ENCODE measurements around the gene PPFIBP2. TPM values are rescaled to one million over a fixed set of nuclear protein-coding genes. Genes with fewer than 3 reads are reported as not detected.

The PPFIBP2 gene
- total RNA-seq, 6 donors from 2014 or later: 10.6 to 63.9 (median 36.7) TPM

DNA sequence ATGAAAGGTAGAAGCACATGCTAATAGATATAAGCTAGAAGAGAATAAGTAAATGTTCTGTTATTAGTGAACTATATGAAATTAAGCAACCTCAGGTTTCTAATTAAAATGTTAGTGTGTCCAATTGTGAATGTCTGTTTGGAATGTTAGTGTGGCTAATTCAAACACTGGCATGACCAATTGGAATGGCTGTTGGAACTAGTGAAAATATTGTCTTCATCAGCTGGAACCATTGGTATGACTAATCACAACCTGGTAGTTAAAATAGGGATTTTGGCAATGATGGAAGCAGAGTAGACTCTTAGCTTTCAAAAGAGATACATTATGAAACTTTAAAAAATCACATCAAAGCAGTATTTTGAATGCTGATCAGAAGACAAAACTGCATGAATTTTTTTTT is 92.7 kb downstream of the PPFIBP2 start:
- peak overlapping the region; percentile 57 to 71 (median 65) for H3K27ac ChIP-seq
- peaks cover 0 to 12% (median 0%) of the 10 kb centered on the region in 4 donors for H3K36me3 ChIP-seq
- TF ChIP-seq POLR2AphosphoS5 (IDR thresholded peaks at IDR 0.05) (no peak), POLR2A (IDR thresholded peaks at IDR 0.05) (no peak), EP300 (IDR thresholded peaks at IDR 0.05) (no peak)
- TF ChIP-seq, protein P1, sequence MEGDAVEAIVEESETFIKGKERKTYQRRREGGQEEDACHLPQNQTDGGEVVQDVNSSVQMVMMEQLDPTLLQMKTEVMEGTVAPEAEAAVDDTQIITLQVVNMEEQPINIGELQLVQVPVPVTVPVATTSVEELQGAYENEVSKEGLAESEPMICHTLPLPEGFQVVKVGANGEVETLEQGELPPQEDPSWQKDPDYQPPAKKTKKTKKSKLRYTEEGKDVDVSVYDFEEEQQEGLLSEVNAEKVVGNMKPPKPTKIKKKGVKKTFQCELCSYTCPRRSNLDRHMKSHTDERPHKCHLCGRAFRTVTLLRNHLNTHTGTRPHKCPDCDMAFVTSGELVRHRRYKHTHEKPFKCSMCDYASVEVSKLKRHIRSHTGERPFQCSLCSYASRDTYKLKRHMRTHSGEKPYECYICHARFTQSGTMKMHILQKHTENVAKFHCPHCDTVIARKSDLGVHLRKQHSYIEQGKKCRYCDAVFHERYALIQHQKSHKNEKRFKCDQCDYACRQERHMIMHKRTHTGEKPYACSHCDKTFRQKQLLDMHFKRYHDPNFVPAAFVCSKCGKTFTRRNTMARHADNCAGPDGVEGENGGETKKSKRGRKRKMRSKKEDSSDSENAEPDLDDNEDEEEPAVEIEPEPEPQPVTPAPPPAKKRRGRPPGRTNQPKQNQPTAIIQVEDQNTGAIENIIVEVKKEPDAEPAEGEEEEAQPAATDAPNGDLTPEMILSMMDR (IDR thresholded peaks at IDR 0.05): no peak
- no peaks in the 10 kb centered on the region for H3K9me3 ChIP-seq
- no peaks in the 10 kb centered on the region for H3K27me3 ChIP-seq
- H3K4me3 ChIP-seq: no peak overlapping the region
- no peak for ATAC-seq (ENCODE audit: low FRiP score in 2 of 2)
- H3K4me1 ChIP-seq: peaks cover 0 to 11% (median 3%) of the 10 kb centered on the region in 4 donors
- DNase-seq: no peak

DNA sequence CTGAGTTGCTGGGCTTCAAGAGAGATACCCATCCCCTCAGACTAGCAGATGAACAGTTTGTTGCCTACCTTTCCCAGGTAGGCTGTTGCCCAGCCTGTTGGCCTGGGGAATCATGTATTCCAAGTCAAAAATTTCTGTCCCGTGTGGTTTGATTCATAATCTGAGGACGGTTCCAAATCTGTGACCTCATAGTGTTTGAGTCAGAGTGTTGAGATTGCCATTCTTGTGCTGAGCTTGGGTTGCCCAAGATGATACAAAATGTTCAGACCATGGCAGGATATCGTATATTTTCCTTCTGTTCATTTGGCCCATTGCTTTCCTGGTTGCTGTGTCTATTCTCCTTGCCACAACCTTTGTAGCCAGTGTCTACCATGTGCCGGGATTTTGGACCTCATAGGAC is 95.2 kb downstream of the PPFIBP2 start:
- no peak overlapping the region for H3K27ac ChIP-seq
- peaks cover 0 to 19% (median 0%) of the 10 kb centered on the region in 4 donors for H3K36me3 ChIP-seq
- ATAC-seq (ENCODE audit: low FRiP score in 2 of 2) (peak in 1 of 2 donors; percentile 45), DNase-seq (no peak)
- no peak for TF ChIP-seq EP300 (IDR thresholded peaks at IDR 0.05)
- no peak for TF ChIP-seq POLR2A (IDR thresholded peaks at IDR 0.05)
- TF ChIP-seq POLR2AphosphoS5 (IDR thresholded peaks at IDR 0.05): no peak
- TF ChIP-seq, protein P1 (IDR thresholded peaks at IDR 0.05): no peak
- 84 to 94% methylated on average over 4 of the region's 4 CpGs for WGBS, 2 donors
- H3K4me1 ChIP-seq: peaks cover 2 to 28% (median 10%) of the 10 kb centered on the region in 4 donors
- no peak overlapping the region for H3K4me3 ChIP-seq
- H3K27me3 ChIP-seq: no peaks in the 10 kb centered on the region
- no peaks in the 10 kb centered on the region for H3K9me3 ChIP-seq

DNA sequence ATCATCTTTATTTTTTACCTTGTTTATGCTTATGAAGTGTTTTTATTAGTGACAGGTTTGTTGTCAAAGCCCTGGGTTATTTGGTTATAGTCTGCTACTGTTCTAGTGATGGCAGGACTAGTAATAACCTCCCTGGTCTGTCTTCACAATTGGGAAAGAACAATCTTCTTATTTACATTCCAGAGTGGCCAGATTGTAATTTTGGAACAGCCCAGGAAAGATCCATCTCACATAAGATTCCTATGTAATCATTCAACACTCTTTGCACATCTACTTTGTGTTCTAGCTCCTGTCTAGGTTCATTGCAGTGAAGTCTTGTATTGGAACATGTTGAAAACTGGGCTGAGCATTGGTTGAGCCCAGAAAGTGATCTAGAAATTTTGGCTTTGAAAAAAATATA is 95.7 kb downstream of the PPFIBP2 start:
- Histone ChIP-seq H3K36me3 (peaks cover 0 to 19% (median 0%) of the 10 kb centered on the region in 4 donors), H3K4me3 (no peak overlapping the region), H3K27ac (no peak overlapping the region), H3K9me3 (no peaks in the 10 kb centered on the region), H3K27me3 (no peaks in the 10 kb centered on the region), H3K4me1 (peaks cover 2 to 28% (median 10%) of the 10 kb centered on the region in 4 donors)
- TF ChIP-seq, protein P1 (IDR thresholded peaks at IDR 0.05): no peak
- TF ChIP-seq EP300 (IDR thresholded peaks at IDR 0.05): no peak
- no peak for TF ChIP-seq POLR2A (IDR thresholded peaks at IDR 0.05)
- ATAC-seq (ENCODE audit: low FRiP score in 2 of 2) (no peak), DNase-seq (no peak)

DNA sequence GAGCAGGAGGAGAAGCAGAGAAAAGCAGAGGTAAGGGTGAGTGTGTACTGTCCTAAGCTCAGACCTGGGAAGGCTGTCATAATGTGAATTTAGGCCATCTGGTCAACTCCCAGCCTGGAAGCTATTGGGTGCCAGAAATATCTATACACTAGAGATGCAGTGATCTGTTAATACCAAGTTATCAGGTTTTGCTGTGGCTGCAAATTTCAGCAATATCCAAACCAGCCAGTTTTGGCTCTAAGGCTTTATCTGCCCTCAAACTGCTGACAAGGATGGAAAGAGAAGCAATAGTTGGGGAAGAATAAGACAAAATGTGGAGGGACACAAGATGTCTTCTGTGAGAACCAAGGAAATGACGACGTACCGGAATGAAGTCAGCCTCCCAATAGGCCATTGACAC is 96.6 kb downstream of the PPFIBP2 start:
- DNase-seq (no peak), ATAC-seq (ENCODE audit: low FRiP score in 2 of 2) (no peak)
- no peaks in the 10 kb centered on the region for H3K9me3 ChIP-seq
- H3K27me3 ChIP-seq: no peaks in the 10 kb centered on the region
- H3K4me1 ChIP-seq: peaks cover 2 to 25% (median 10%) of the 10 kb centered on the region in 4 donors
- 92 to 94% methylated on average over 3 of the region's 3 CpGs for WGBS, 2 donors
- H3K36me3 ChIP-seq: peaks cover 0 to 19% (median 0%) of the 10 kb centered on the region in 4 donors
- no peak overlapping the region for H3K27ac ChIP-seq
- no peak overlapping the region for H3K4me3 ChIP-seq
- TF ChIP-seq POLR2A (IDR thresholded peaks at IDR 0.05) (no peak), POLR2AphosphoS5 (IDR thresholded peaks at IDR 0.05) (no peak), EP300 (IDR thresholded peaks at IDR 0.05) (no peak)
- TF ChIP-seq, protein P1 (IDR thresholded peaks at IDR 0.05): no peak

DNA sequence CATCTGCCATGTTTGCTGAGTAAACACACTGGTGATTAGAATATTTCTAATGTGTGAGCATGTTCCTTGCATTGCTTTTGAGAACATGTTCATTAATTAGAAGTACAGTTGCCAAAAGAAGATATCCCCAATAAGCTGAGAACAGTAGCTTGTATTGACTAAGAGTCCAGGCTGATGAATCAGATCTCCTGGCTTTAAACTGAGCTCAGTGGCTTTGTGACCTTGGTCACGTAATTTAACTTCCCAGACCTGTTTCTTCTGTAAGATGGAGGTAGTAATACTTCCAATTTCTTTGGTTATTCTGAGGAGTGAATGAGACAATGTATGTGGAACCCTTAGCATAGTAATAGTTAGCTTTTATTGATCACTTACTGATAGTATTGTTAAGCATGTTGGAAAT is 97.6 kb downstream of the PPFIBP2 start:
- 80 to 88% methylated on average over 1 of the region's 1 CpG for WGBS, 2 donors

More for the DNA sequence above, 97.6 kb downstream of the PPFIBP2 start:
- TF ChIP-seq POLR2AphosphoS5 (IDR thresholded peaks at IDR 0.05) (no peak), POLR2A (IDR thresholded peaks at IDR 0.05) (no peak), EP300 (IDR thresholded peaks at IDR 0.05) (no peak)
- TF ChIP-seq, protein P1 (IDR thresholded peaks at IDR 0.05): no peak
- DNase-seq (no peak), ATAC-seq (ENCODE audit: low FRiP score in 2 of 2) (no peak)
- no peak overlapping the region for H3K4me3 ChIP-seq
- no peak overlapping the region for H3K27ac ChIP-seq
- no peaks in the 10 kb centered on the region for H3K9me3 ChIP-seq
- peaks cover under 1 to 18% (median 8%) of the 10 kb centered on the region in 4 donors for H3K4me1 ChIP-seq
- H3K36me3 ChIP-seq: peaks cover 0 to 19% (median 0%) of the 10 kb centered on the region in 4 donors
- no peaks in the 10 kb centered on the region for H3K27me3 ChIP-seq
